Activated T-cell treated with anti-CD3 and anti-CD28 coated beads, Interleukin-2, amount 50 U/mL, for 24 hours (primary cell): ENCODE data around the gene DLG2.

Source experiments
- DNase-seq: peaks from one replicate; pipeline ENCODE4 v3.0.0-alpha.2; 2020
- H3K27ac Mint-ChIP-seq: 2 replicates; pipeline ENCODE4 v1.8.0; 2020; ENCODE audit warnings: mild to moderate bottlenecking, mixed read lengths
- H3K27me3 Mint-ChIP-seq: 2 replicates; pipeline ENCODE4 v1.8.0; 2020; ENCODE audit warnings: mixed read lengths
- H3K36me3 Mint-ChIP-seq: 2 replicates; pipeline ENCODE4 v1.8.0; 2020; ENCODE audit warnings: low read depth, mixed read lengths
- H3K4me1 Mint-ChIP-seq: 2 replicates; pipeline ENCODE4 v1.8.0; 2020; ENCODE audit warnings: low read depth, mixed read lengths
- H3K4me3 Mint-ChIP-seq: 2 replicates; pipeline ENCODE4 v1.8.0; 2020; ENCODE audit warnings: mild to moderate bottlenecking, moderate library complexity, mixed read lengths
- H3K9me3 Mint-ChIP-seq: 2 replicates; pipeline ENCODE4 v1.8.0; 2020; ENCODE audit warnings: mixed read lengths

Gene DLG2

DNA sequence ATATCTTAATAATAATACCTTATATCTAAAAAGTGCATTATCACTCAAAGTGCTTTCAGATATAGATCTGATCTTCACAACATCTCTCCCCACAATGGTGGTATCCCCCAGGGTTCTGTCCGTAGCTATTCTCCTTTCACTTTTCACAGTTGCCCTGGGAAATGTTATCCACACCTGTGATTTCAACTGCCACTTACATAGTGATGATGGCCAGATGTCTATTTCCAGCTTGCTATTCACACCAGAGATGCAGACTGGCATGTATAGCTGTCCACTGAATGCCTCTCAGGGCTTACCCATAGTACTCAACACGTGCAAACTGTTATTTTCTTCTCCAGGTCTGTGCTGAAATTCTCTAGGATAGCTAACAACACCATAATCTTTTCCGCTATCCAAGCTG is 724.7 kb downstream of the DLG2 start:
- H3K36me3 Mint-ChIP-seq = no peaks in the 10 kb centered on the region
- H3K9me3 Mint-ChIP-seq = peaks cover 20% of the 10 kb centered on the region
- H3K27me3 Mint-ChIP-seq = no peaks in the 10 kb centered on the region
- no peak overlapping the region for H3K27ac Mint-ChIP-seq
- DNase-seq = no peak
- no peaks in the 10 kb centered on the region for H3K4me1 Mint-ChIP-seq
- no peak overlapping the region for H3K4me3 Mint-ChIP-seq

GRCh38 chr11:84901991-84902390 is 725.2 kb downstream of the DLG2 start:
- Mint-ChIP-seq H3K4me3 (no peak overlapping the region), H3K4me1 (no peaks in the 10 kb centered on the region)
- DNase-seq = no peak

GRCh38 chr11:84899740-84900139 is 727.4 kb downstream of the DLG2 start:
- Mint-ChIP-seq H3K36me3 (no peaks in the 10 kb centered on the region), H3K27me3 (no peaks in the 10 kb centered on the region), H3K4me1 (no peaks in the 10 kb centered on the region), H3K4me3 (no peak overlapping the region), H3K27ac (no peak overlapping the region), H3K9me3 (peaks cover 24% of the 10 kb centered on the region)
- no peak for DNase-seq

More at GRCh38 chr11:84901991-84902390, 725.2 kb downstream of the DLG2 start:
- H3K27me3 Mint-ChIP-seq = no peaks in the 10 kb centered on the region
- H3K27ac Mint-ChIP-seq = no peak overlapping the region
- H3K9me3 Mint-ChIP-seq = peaks cover 20% of the 10 kb centered on the region
- no peaks in the 10 kb centered on the region for H3K36me3 Mint-ChIP-seq

GRCh38 chr11:84899134-84899533 is 728.0 kb downstream of the DLG2 start:
- Mint-ChIP-seq H3K4me1 (no peaks in the 10 kb centered on the region), H3K36me3 (no peaks in the 10 kb centered on the region), H3K4me3 (no peak overlapping the region), H3K27me3 (no peaks in the 10 kb centered on the region), H3K9me3 (peaks cover 19% of the 10 kb centered on the region), H3K27ac (no peak overlapping the region)
- DNase-seq = no peak

- DNase-seq = no peak
- Mint-ChIP-seq H3K4me1 (no peaks in the 10 kb centered on the region), H3K27me3 (no peaks in the 10 kb centered on the region), H3K4me3 (no peak overlapping the region), H3K27ac (no peak overlapping the region), H3K36me3 (no peaks in the 10 kb centered on the region), H3K9me3 (peaks cover 29% of the 10 kb centered on the region)
Measured at GRCh38 chr11:84894666-84895065, 732.5 kb downstream of the DLG2 start.

- Mint-ChIP-seq H3K27me3 (no peaks in the 10 kb centered on the region), H3K4me3 (no peak overlapping the region), H3K36me3 (no peaks in the 10 kb centered on the region), H3K4me1 (no peaks in the 10 kb centered on the region), H3K9me3 (peaks cover 32% of the 10 kb centered on the region), H3K27ac (no peak overlapping the region)
- DNase-seq = no peak
Measured at GRCh38 chr11:84890676-84891075, 736.5 kb downstream of the DLG2 start.

DNA sequence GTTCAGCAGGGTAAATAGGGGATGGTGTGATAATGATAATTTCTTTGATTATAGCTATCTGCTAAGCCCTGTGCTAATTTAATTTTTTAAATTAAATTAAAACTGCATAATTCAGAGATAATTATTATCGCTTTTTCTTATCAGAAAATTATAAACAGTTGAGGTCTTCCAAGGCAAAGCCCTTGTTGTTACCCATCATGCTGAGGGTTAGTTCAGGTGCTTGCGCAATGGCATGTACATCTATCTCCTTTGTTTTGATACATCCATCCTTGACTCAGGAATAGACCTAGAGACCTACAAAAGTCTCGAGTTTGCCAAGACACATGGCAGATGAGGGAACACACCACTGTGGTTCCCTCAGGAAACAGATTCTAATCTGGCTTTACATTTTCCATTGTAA is 737.6 kb downstream of the DLG2 start:
- DNase-seq = no peak
- no peaks in the 10 kb centered on the region for H3K4me1 Mint-ChIP-seq
- no peak overlapping the region for H3K4me3 Mint-ChIP-seq
- no peaks in the 10 kb centered on the region for H3K27me3 Mint-ChIP-seq
- peaks cover 37% of the 10 kb centered on the region for H3K9me3 Mint-ChIP-seq
- no peak overlapping the region for H3K27ac Mint-ChIP-seq
- no peaks in the 10 kb centered on the region for H3K36me3 Mint-ChIP-seq

DNA sequence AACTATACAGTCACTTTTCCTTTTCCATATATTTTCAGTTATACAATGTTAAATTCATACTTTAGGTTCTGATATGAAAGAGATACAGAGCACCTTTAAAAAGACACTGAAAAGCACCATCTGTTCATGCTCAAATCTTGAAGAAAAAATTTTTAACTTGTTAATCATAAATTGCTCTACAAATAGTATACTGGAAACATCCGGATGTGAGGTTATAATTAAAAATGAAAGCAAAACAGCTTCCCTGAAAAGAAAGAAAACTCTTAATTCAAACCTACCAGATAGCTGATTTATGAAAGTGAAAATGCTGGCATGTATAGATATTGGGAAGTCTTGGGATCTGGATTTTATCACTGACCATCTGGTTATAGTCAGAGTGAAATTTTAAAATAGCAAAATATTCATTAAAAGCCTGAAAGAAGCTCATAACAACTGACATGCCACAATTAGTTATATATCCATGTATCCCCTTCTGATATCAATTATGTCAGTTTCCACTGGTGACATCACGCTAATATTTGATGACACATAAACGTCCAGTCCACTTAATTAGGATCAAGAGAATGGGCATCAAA is 740.0 kb downstream of the DLG2 start:
- Mint-ChIP-seq H3K27me3 (no peaks in the 10 kb centered on the region), H3K9me3 (peaks cover 40% of the 10 kb centered on the region), H3K27ac (no peak overlapping the region), H3K4me3 (no peak overlapping the region), H3K4me1 (no peaks in the 10 kb centered on the region), H3K36me3 (no peaks in the 10 kb centered on the region)
- DNase-seq = no peak

DNA sequence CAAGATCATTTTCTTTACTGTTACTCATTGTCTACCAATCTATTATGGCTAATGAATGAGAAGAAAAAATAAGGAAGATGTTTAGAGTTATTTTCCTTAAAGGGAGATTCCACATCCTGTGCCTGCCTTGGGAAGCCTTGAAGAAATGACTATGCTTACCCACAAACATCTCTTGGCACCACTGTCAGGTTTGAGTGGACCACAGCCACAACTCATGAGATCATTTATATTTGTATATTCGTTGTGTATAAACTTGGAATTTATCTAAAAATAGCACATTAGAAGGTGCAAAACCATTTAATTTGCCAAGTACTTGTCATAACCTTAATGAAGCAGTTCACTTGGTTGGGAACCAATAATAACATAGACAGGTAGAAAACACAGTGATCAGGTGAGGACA is 740.8 kb downstream of the DLG2 start:
- H3K9me3 Mint-ChIP-seq = peaks cover 38% of the 10 kb centered on the region
- no peak for DNase-seq
- no peaks in the 10 kb centered on the region for H3K36me3 Mint-ChIP-seq
- no peaks in the 10 kb centered on the region for H3K27me3 Mint-ChIP-seq
- no peaks in the 10 kb centered on the region for H3K4me1 Mint-ChIP-seq
- no peak overlapping the region for H3K27ac Mint-ChIP-seq
- no peak overlapping the region for H3K4me3 Mint-ChIP-seq

- H3K9me3 Mint-ChIP-seq = peaks cover 39% of the 10 kb centered on the region
- H3K4me3 Mint-ChIP-seq = no peak overlapping the region
- H3K27ac Mint-ChIP-seq = no peak overlapping the region
- no peaks in the 10 kb centered on the region for H3K4me1 Mint-ChIP-seq
- no peaks in the 10 kb centered on the region for H3K27me3 Mint-ChIP-seq
- no peak for DNase-seq
- no peaks in the 10 kb centered on the region for H3K36me3 Mint-ChIP-seq
Measured at GRCh38 chr11:84884836-84885235, 742.3 kb downstream of the DLG2 start.

GRCh38 chr11:84882056-84882455 is 745.1 kb downstream of the DLG2 start:
- H3K4me3 Mint-ChIP-seq = no peak overlapping the region
- H3K9me3 Mint-ChIP-seq = peaks cover 29% of the 10 kb centered on the region
- H3K4me1 Mint-ChIP-seq = no peaks in the 10 kb centered on the region
- no peak for DNase-seq
- H3K36me3 Mint-ChIP-seq = no peaks in the 10 kb centered on the region
- no peak overlapping the region for H3K27ac Mint-ChIP-seq
- no peaks in the 10 kb centered on the region for H3K27me3 Mint-ChIP-seq

GRCh38 chr11:84871116-84871515 is 756.0 kb downstream of the DLG2 start:
- Mint-ChIP-seq H3K36me3 (no peaks in the 10 kb centered on the region), H3K4me1 (no peaks in the 10 kb centered on the region), H3K27ac (no peak overlapping the region), H3K9me3 (peaks cover 39% of the 10 kb centered on the region), H3K4me3 (no peak overlapping the region), H3K27me3 (no peaks in the 10 kb centered on the region)
- no peak for DNase-seq

DNA sequence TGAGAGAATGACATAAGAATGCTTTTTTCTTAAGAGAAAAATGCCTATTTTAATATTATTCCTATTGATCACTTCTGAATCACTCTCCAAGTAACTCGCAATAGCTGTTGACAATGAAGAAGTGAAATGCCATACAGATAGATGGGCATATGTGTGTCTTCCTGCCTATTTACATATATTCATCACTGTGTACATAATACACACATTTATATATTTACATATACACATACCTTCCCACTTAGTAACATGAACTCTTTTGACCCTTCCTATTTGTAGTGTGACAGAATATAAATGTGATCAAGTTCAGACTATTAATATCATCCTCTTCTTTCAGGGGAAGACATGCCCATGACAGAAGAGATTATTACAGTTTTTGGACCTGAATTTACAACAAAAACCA is 756.7 kb downstream of the DLG2 start:
- no peak for DNase-seq
- H3K27ac Mint-ChIP-seq = no peak overlapping the region
- H3K9me3 Mint-ChIP-seq = peaks cover 38% of the 10 kb centered on the region
- H3K36me3 Mint-ChIP-seq = no peaks in the 10 kb centered on the region
- no peak overlapping the region for H3K4me3 Mint-ChIP-seq
- no peaks in the 10 kb centered on the region for H3K4me1 Mint-ChIP-seq
- no peaks in the 10 kb centered on the region for H3K27me3 Mint-ChIP-seq

DNA sequence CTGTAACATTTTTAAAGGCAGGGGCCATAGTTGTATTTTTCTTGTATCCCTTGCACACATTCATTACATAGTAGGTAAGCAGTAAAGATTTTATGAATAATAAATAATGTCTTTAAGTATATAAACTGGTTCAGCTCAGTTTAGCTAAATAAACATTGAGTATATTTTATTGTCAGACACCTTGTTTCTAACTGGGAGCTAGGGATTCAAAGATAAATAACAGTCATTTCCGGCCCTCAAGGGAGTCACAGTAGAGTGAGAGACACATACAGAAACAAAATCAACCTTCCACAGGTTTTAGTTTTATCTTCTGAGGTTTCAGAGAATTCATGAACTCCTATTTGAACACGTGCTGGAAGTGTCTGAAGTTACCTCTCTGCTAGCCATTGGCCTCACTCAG is 760.2 kb downstream of the DLG2 start:
- no peak for DNase-seq
- no peaks in the 10 kb centered on the region for H3K4me1 Mint-ChIP-seq
- no peak overlapping the region for H3K4me3 Mint-ChIP-seq
- H3K27me3 Mint-ChIP-seq = no peaks in the 10 kb centered on the region
- H3K27ac Mint-ChIP-seq = no peak overlapping the region
- H3K9me3 Mint-ChIP-seq = peaks cover 26% of the 10 kb centered on the region
- H3K36me3 Mint-ChIP-seq = no peaks in the 10 kb centered on the region

GRCh38 chr11:84865791-84866535 is 761.2 kb downstream of the DLG2 start:
- Mint-ChIP-seq H3K36me3 (no peaks in the 10 kb centered on the region), H3K9me3 (peaks cover 23% of the 10 kb centered on the region), H3K27ac (no peak overlapping the region), H3K4me1 (no peaks in the 10 kb centered on the region), H3K27me3 (no peaks in the 10 kb centered on the region), H3K4me3 (no peak overlapping the region)
- no peak for DNase-seq
